ENCODE data around the gene PLPPR5.

DNA sequence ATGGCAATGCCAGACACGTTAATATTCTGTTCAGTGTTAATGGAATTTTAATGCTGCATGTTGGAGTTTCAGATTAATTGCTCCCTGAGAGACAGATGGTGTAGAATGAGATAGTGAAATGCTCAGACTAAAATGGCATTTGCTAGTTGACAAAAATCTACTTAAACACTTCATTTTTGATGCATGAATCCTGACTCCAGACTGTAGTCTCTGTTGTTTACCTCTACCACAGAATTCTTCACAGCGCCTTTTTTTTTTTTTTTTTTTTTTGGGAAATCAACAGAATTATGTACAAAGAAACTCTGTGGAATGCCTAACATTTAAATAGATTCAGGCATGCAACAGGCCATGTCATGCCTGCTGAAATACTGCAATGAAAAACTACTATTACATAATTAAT is 111.3 kb downstream of the PLPPR5 start:
- TF ChIP-seq, protein P1, sequence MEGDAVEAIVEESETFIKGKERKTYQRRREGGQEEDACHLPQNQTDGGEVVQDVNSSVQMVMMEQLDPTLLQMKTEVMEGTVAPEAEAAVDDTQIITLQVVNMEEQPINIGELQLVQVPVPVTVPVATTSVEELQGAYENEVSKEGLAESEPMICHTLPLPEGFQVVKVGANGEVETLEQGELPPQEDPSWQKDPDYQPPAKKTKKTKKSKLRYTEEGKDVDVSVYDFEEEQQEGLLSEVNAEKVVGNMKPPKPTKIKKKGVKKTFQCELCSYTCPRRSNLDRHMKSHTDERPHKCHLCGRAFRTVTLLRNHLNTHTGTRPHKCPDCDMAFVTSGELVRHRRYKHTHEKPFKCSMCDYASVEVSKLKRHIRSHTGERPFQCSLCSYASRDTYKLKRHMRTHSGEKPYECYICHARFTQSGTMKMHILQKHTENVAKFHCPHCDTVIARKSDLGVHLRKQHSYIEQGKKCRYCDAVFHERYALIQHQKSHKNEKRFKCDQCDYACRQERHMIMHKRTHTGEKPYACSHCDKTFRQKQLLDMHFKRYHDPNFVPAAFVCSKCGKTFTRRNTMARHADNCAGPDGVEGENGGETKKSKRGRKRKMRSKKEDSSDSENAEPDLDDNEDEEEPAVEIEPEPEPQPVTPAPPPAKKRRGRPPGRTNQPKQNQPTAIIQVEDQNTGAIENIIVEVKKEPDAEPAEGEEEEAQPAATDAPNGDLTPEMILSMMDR (IDR thresholded peaks at IDR 0.05): no peak
- TF ChIP-seq EP300 (IDR thresholded peaks at IDR 0.05): no peak
- no peak for TF ChIP-seq POLR2AphosphoS5 (IDR thresholded peaks at IDR 0.05)

Data from upper lobe of left lung (tissue), 4 donors.